Ectodermal cell (in vitro differentiated cells): ENCODE measurements around the gene GPR142.
"Not testable (repeated sequence)": the region's sequence is repeated elsewhere in the genome, so short reads cannot be mapped to it uniquely, and the experiment has no call there.

ENCODE experiments used
- H3K27ac ChIP-seq: 2 replicates; pipeline ENCODE4 v1.7.0; 2013; ENCODE audit warnings: mild to moderate bottlenecking, low read depth, low read length; ENCODE audit not compliant: insufficient read depth, poor library complexity, severe bottlenecking
- H3K27me3 ChIP-seq: 2 replicates; pipeline ENCODE4 v1.7.0; 2013; ENCODE audit warnings: mild to moderate bottlenecking, low read length; ENCODE audit not compliant: insufficient read depth, control insufficient read depth, poor library complexity, severe bottlenecking
- H3K36me3 ChIP-seq: one replicate; pipeline ENCODE4 v1.7.0; 2013; ENCODE audit warnings: low read length; ENCODE audit not compliant: control insufficient read depth, insufficient read depth
- H3K4me1 ChIP-seq: one replicate; pipeline ENCODE4 v1.7.0; 2013; ENCODE audit warnings: low read length; ENCODE audit not compliant: control insufficient read depth, insufficient read depth
- H3K4me3 ChIP-seq: 2 replicates; pipeline ENCODE4 v1.7.0; 2013; ENCODE audit warnings: low read depth, low read length, control low read depth; ENCODE audit not compliant: insufficient read depth
- H3K9me3 ChIP-seq: 2 replicates; pipeline ENCODE4 v1.7.0; 2013; ENCODE audit warnings: mild to moderate bottlenecking, low read length, moderate library complexity; ENCODE audit not compliant: control insufficient read depth
- WGBS, 2 experiments: methylation state at CpG; one replicate each; pipeline ENCODE4 v1.1.7; 2013; ENCODE audit warnings: missing lambda C conversion rate in 2 of 2; 5-methylcytosine and 5-hydroxymethylcytosine counted together

Gene GPR142

GRCh38 chr17:74392848-74393247 is 25.5 kb downstream of the GPR142 start:
- Histone ChIP-seq H3K4me1 (peaks cover 23% of the 10 kb centered on the region), H3K4me3 (no peak overlapping the region), H3K27me3 (no peaks in the 10 kb centered on the region), H3K36me3 (no peaks in the 10 kb centered on the region), H3K27ac (no peak overlapping the region), H3K9me3 (no peaks in the 10 kb centered on the region)
- WGBS, 2 experiments = 64 to 81% methylated on average over 5 of the region's 5 CpGs

GRCh38 chr17:74393346-74393942 is 26.1 kb downstream of the GPR142 start:
- Histone ChIP-seq H3K36me3 (no peaks in the 10 kb centered on the region), H3K27ac (no peak overlapping the region), H3K4me1 (peaks cover 20% of the 10 kb centered on the region), H3K9me3 (no peaks in the 10 kb centered on the region), H3K27me3 (no peaks in the 10 kb centered on the region), H3K4me3 (no peak overlapping the region)
- WGBS, 2 experiments = 92 to 96% methylated on average over 6 of the region's 6 CpGs

- H3K4me1 ChIP-seq = peaks cover 10% of the 10 kb centered on the region
- H3K4me3 ChIP-seq = no peak overlapping the region
- WGBS, 2 experiments = 88% methylated on average over 12 of the region's 12 CpGs
- H3K27me3 ChIP-seq = no peaks in the 10 kb centered on the region
- no peaks in the 10 kb centered on the region for H3K36me3 ChIP-seq
- H3K9me3 ChIP-seq = no peaks in the 10 kb centered on the region
- H3K27ac ChIP-seq = no peak overlapping the region
Observed at GRCh38 chr17:74394275-74394950, 27.1 kb downstream of the GPR142 start.

- Histone ChIP-seq H3K4me1 (peaks cover 8% of the 10 kb centered on the region), H3K27me3 (no peaks in the 10 kb centered on the region), H3K36me3 (no peaks in the 10 kb centered on the region), H3K4me3 (no peak overlapping the region), H3K27ac (no peak overlapping the region), H3K9me3 (no peaks in the 10 kb centered on the region)
- WGBS, 2 experiments = 92 to 93% methylated on average over 7 of the region's 7 CpGs
Observed at GRCh38 chr17:74394977-74395376, 27.7 kb downstream of the GPR142 start.

- 92 to 96% methylated on average over 4 of the region's 4 CpGs for WGBS, 2 experiments
Observed at GRCh38 chr17:74396567-74396966, 29.3 kb downstream of the GPR142 start.

GRCh38 chr17:74402048-74402447 is 34.7 kb downstream of the GPR142 start:
- Histone ChIP-seq H3K9me3 (no peaks in the 10 kb centered on the region), H3K36me3 (no peaks in the 10 kb centered on the region), H3K27me3 (no peaks in the 10 kb centered on the region), H3K27ac (no peak overlapping the region), H3K4me1 (peaks cover 14% of the 10 kb centered on the region), H3K4me3 (no peak overlapping the region)
- WGBS, 2 experiments = 91 to 92% methylated on average over 7 of the region's 7 CpGs

More at GRCh38 chr17:74396567-74396966, 29.3 kb downstream of the GPR142 start:
- Histone ChIP-seq H3K27me3 (no peaks in the 10 kb centered on the region), H3K36me3 (no peaks in the 10 kb centered on the region), H3K4me1 (peaks cover 8% of the 10 kb centered on the region), H3K4me3 (no peak overlapping the region), H3K9me3 (no peaks in the 10 kb centered on the region), H3K27ac (no peak overlapping the region)

- Histone ChIP-seq H3K4me3 (no peak overlapping the region), H3K9me3 (no peaks in the 10 kb centered on the region), H3K4me1 (peaks cover 14% of the 10 kb centered on the region), H3K27ac (no peak overlapping the region), H3K36me3 (no peaks in the 10 kb centered on the region), H3K27me3 (no peaks in the 10 kb centered on the region)
- WGBS, 2 experiments = 67 to 69% methylated on average over 12 of the region's 12 CpGs
Observed at GRCh38 chr17:74403512-74404137, 36.3 kb downstream of the GPR142 start.

- Histone ChIP-seq H3K27ac (no peak overlapping the region), H3K27me3 (no peaks in the 10 kb centered on the region), H3K4me1 (peaks cover 14% of the 10 kb centered on the region), H3K4me3 (no peak overlapping the region), H3K9me3 (no peaks in the 10 kb centered on the region), H3K36me3 (no peaks in the 10 kb centered on the region)
- 36 to 38% methylated on average over 7 of the region's 7 CpGs for WGBS, 2 experiments
Observed at GRCh38 chr17:74404218-74404617, 36.9 kb downstream of the GPR142 start.

GRCh38 chr17:74404789-74405188 is 37.5 kb downstream of the GPR142 start:
- 83 to 87% methylated on average over 6 of the region's 6 CpGs for WGBS, 2 experiments
- H3K36me3 ChIP-seq = no peaks in the 10 kb centered on the region
- H3K27me3 ChIP-seq = no peaks in the 10 kb centered on the region
- peaks cover 14% of the 10 kb centered on the region for H3K4me1 ChIP-seq
- no peak overlapping the region for H3K27ac ChIP-seq
- H3K4me3 ChIP-seq = no peak overlapping the region
- no peaks in the 10 kb centered on the region for H3K9me3 ChIP-seq

- H3K9me3 ChIP-seq, H3K4me3 ChIP-seq, H3K36me3 ChIP-seq, H3K27ac ChIP-seq, H3K27me3 ChIP-seq: not testable (repeated sequence)
- WGBS, 2 experiments = 91 to 95% methylated on average over 5 of the region's 5 CpGs
- H3K4me1 ChIP-seq = peaks cover 14% of the 10 kb centered on the region
Observed at GRCh38 chr17:74405311-74405710, 38.0 kb downstream of the GPR142 start.
